GM23338 (cell line): ENCODE measurements around the gene JAG1. TPM values are rescaled to one million over a fixed set of nuclear protein-coding genes. Genes with fewer than 3 reads are reported as not detected.

ENCODE experiments used
- ATAC-seq: fragments of 200-7000 bp; cut with Tn5 transposase; 3 replicates; pipeline ENCODE4 v1.9.1; 2020
- DNase-seq: peaks from one replicate; pipeline ENCODE4 v3.0.0-alpha.2; 2015; ENCODE audit warnings: low spot score
- H2AFZ ChIP-seq: fragments of 200-600 bp; sonication (generic); 2 replicates; pipeline ENCODE4 v1.8.0; 2016; ENCODE audit warnings: antibody characterized with exemption, mild to moderate bottlenecking, moderate library complexity
- H3F3A ChIP-seq: fragments of 200-600 bp; sonication (generic); replicated peaks from 2 replicates; pipeline ENCODE4 v1.8.0; 2017; ENCODE audit warnings: antibody characterized with exemption, mixed run types, low read depth
- H3K27ac ChIP-seq: fragments of 200-600 bp; sonication (generic); 2 replicates; pipeline ENCODE4 v1.6.1; 2016; ENCODE audit warnings: low read depth
- H3K27me3 ChIP-seq: fragments of 200-600 bp; sonication (generic); 2 replicates; pipeline ENCODE4 v1.8.0; 2016; ENCODE audit warnings: mild to moderate bottlenecking, mixed run types, moderate library complexity; ENCODE audit not compliant: insufficient read depth
- H3K36me3 ChIP-seq: fragments of 200-600 bp; sonication (generic); 2 replicates; pipeline ENCODE4 v1.8.0; 2016; ENCODE audit warnings: mild to moderate bottlenecking; ENCODE audit not compliant: insufficient read depth
- H3K4me1 ChIP-seq: fragments of 200-600 bp; sonication (generic); 2 replicates; pipeline ENCODE4 v1.8.0; 2016; ENCODE audit warnings: mild to moderate bottlenecking, moderate library complexity; ENCODE audit not compliant: insufficient read depth
- H3K4me2 ChIP-seq: fragments of 200-600 bp; sonication (generic); 2 replicates; pipeline ENCODE4 v1.7.1; 2017; ENCODE audit warnings: mixed run types
- H3K4me3 ChIP-seq: fragments of 200-600 bp; sonication (generic); 2 replicates; pipeline ENCODE4 v1.6.1; 2016; ENCODE audit warnings: mixed run types
- H3K79me2 ChIP-seq: fragments of 200-600 bp; sonication (generic); replicated peaks from 2 replicates; pipeline ENCODE4 v1.8.0; 2017; ENCODE audit warnings: mild to moderate bottlenecking; ENCODE audit not compliant: insufficient read depth
- H3K9me2 ChIP-seq: fragments of 200-600 bp; sonication (generic); 2 replicates; pipeline ENCODE4 v1.8.0; 2017; ENCODE audit not compliant: insufficient read depth
- H4K20me1 ChIP-seq: fragments of 200-600 bp; sonication (generic); replicated peaks from 2 replicates; pipeline ENCODE4 v1.8.0; 2017; ENCODE audit warnings: mild to moderate bottlenecking; ENCODE audit not compliant: insufficient read depth
- H3K27ac Mint-ChIP-seq: 2 replicates; pipeline ENCODE4 v1.8.0; 2020; ENCODE audit warnings: inconsistent platforms, mild to moderate bottlenecking, moderate library complexity, mixed read lengths
- H3K27me3 Mint-ChIP-seq: 3 replicates; pipeline ENCODE4 v1.8.0; 2022; ENCODE audit warnings: low read depth, mild to moderate bottlenecking, moderate library complexity, mixed read lengths, inconsistent platforms; ENCODE audit not compliant: insufficient read depth, poor library complexity
- H3K36me3 Mint-ChIP-seq: 3 replicates; pipeline ENCODE4 v1.8.0; 2021; ENCODE audit warnings: low read depth, mild to moderate bottlenecking, inconsistent platforms, moderate library complexity, mixed read lengths
- H3K4me1 Mint-ChIP-seq: 3 replicates; pipeline ENCODE4 v1.8.0; 2020; ENCODE audit warnings: mild to moderate bottlenecking, inconsistent platforms, mixed read lengths
- H3K4me3 Mint-ChIP-seq: 3 replicates; pipeline ENCODE4 v1.8.0; 2021; ENCODE audit warnings: moderate library complexity, mild to moderate bottlenecking, inconsistent platforms, mixed read lengths
- H3K9me3 Mint-ChIP-seq: 3 replicates; pipeline ENCODE4 v1.8.0; 2020; ENCODE audit warnings: moderate library complexity, mild to moderate bottlenecking, inconsistent platforms, mixed read lengths
- CREB1 ChIP-seq: fragments of 250-450 bp; sonication (Bioruptor Pico); IDR thresholded peaks from 2 replicates; pipeline ENCODE4 v1.5.0; 2020; ENCODE audit warnings: low read depth, mild to moderate bottlenecking, moderate library complexity
- ETS1 ChIP-seq: IDR thresholded peaks from 2 replicates; pipeline ENCODE4 v1.6.1; 2016; ENCODE audit warnings: antibody characterized with exemption
- EZH2 ChIP-seq: fragments of 200-600 bp; sonication (generic); IDR thresholded peaks from one replicate; pipeline ENCODE4 v1.8.0; 2017; ENCODE audit warnings: antibody characterized with exemption, mild to moderate bottlenecking, low read depth; ENCODE audit not compliant: unreplicated experiment
- EZH2phosphoT487 ChIP-seq: fragments of 200-600 bp; sonication (generic); IDR thresholded peaks from one replicate; pipeline ENCODE4 v1.8.1; 2018; ENCODE audit warnings: antibody characterized with exemption; ENCODE audit not compliant: unreplicated experiment
- JUNB ChIP-seq: IDR thresholded peaks from one replicate; pipeline ENCODE4 v1.6.1; 2016; ENCODE audit warnings: antibody characterized with exemption; ENCODE audit not compliant: unreplicated experiment
- NANOG ChIP-seq: IDR thresholded peaks from 2 replicates; pipeline ENCODE4 v1.6.1; 2016; ENCODE audit warnings: antibody characterized with exemption, borderline replicate concordance
- STAT1 ChIP-seq: IDR thresholded peaks from one replicate; pipeline ENCODE4 v1.6.1; 2016; ENCODE audit warnings: antibody characterized with exemption; ENCODE audit not compliant: unreplicated experiment
- ZNF114 ChIP-seq: fragments of 250-450 bp; sonication (Bioruptor Pico); IDR thresholded peaks from 2 replicates; pipeline ENCODE4 v1.5.0; 2020; ENCODE audit warnings: mild to moderate bottlenecking, moderate library complexity
- ZNF331 ChIP-seq: fragments of 250-450 bp; sonication (Bioruptor Pico); IDR thresholded peaks from 2 replicates; pipeline ENCODE4 v1.5.0; 2020; ENCODE audit warnings: low read depth, mild to moderate bottlenecking, moderate library complexity
- polyA plus RNA-seq: library from polyadenylated mRNA; unstranded; fragments of >200 nt; fragmentation: Nextera tagmentation; extraction: Ambion mirVana; gene quantifications from 2 replicates; pipeline ENCODE4 v1.2.1, GENCODE V29; 2016
- total RNA-seq: library from RNA; depleted of rRNA; stranded (reverse); fragments of >200 nt; shearing (Covaris generic); gene quantifications from 2 replicates; pipeline ENCODE4 v1.2.3, GENCODE V29; 2014
- TF ChIP-seq, protein P1 (sequence below): IDR thresholded peaks from one replicate; pipeline ENCODE4 v1.6.1; 2018; ENCODE audit warnings: antibody characterized with exemption; ENCODE audit not compliant: unreplicated experiment

Gene JAG1
- total and polyA plus RNA-seq, 2 experiments from 2014 or later, result 9.7 to 46.5 TPM

DNA sequence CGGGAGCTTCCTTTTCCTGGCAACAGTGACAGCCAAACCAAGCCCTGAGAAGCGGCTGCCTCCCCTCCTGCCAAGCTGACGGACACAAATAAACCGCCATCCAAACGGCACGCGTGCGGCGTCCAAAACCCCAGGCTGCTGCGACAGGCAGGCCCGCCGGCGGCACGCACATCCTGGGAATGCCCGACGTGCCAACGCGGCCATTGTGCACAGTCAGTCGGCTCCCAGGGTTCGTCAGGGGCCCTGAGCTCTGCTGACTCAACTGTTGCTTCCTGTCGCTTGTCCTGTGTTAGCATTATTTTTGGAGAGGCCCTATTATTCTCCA lies 6.8 kb downstream of the JAG1 start:
- H3K27ac Mint-ChIP-seq, result no peak overlapping the region
- 0 out of 2 replicates have a peak, but pooled peaks cover 3% of the 10 kb centered on the region for H4K20me1 ChIP-seq

DNA sequence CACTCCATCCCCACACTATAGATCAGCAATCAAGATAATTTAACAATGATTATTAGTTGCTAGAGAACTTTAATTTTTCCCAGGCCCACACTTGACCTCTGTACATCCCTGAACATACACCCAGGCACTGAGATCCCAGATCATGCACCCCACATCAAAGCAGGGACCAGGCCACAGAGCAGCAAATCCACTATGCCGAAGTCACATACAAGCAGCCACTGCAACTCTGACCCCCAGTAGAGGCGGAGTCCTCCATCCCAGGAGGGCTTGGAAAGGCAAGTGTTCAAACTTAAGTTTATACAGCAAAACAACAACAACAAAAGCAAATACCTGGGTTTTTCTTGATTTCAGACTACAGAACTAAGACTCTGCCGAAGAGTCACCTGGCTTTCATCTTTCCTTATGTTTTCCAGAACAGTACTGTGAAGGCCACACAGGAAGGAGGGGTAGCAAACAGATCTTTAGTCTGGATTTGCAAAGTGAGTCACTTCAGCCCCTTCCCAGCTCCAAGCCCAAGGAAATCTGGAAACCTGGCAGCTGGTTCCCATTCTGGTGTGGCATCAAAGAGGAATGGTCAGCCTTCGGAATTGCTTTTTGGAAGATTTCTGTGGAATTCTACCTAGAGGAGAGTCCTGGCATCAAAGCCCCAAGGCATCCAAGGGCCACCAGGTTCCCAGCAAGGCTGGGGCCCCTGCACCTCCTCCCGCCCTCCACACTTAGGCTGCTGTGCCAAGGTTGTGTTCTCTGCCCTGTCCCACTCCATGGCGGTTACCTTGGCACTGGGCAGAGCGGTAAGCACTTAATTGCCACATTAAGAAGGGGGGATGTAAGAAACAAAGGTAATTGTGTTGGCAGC lies 7.3 kb downstream of the JAG1 start:
- Mint-ChIP-seq H3K9me3 (no peaks in the 10 kb centered on the region), H3K4me1 (peaks cover 97% of the 10 kb centered on the region), H3K36me3 (peaks cover 73% of the 10 kb centered on the region), H3K27me3 (peaks cover 11% of the 10 kb centered on the region), H3K4me3 (no peak overlapping the region), H3K27ac (peak overlapping the region; percentile 89)
- Histone ChIP-seq H3K4me2 (peak overlapping the region; percentile 66; the same call in 1 of the 2 replicates), H3K36me3 (0 out of 2 replicates have a peak, but pooled peaks cover under 1% of the 10 kb centered on the region), H2AFZ (no peak overlapping the region), H4K20me1 (0 out of 2 replicates have a peak, but pooled peaks cover 3% of the 10 kb centered on the region), H3K27me3 (no peaks in the 10 kb centered on the region), H3K9me2 (no peaks in the 10 kb centered on the region), H3F3A (no peaks in the 10 kb centered on the region), H3K27ac (peak overlapping the region; percentile 87; the same call in 1 of the 2 replicates), H3K79me2 (peaks cover 94% of the 10 kb centered on the region), H3K4me3 (no peak overlapping the region), H3K4me1 (peaks cover 75% of the 10 kb centered on the region)
- no peak for ATAC-seq
- no peak for TF ChIP-seq ETS1
- TF ChIP-seq JUNB, result no peak
- TF ChIP-seq STAT1, result no peak
- no peak for TF ChIP-seq EZH2phosphoT487
- TF ChIP-seq NANOG, result no peak
- no peak for TF ChIP-seq ZNF114
- TF ChIP-seq CREB1, result no peak
- no peak for TF ChIP-seq EZH2
- no peak for TF ChIP-seq ZNF331 (CRISPR knock-in tag)
- DNase-seq, result no peak

More for the DNA sequence above, 6.8 kb downstream of the JAG1 start:
- H3K4me1 ChIP-seq, result peaks cover 75% of the 10 kb centered on the region
- TF ChIP-seq CREB1, result no peak
- TF ChIP-seq, protein P1, sequence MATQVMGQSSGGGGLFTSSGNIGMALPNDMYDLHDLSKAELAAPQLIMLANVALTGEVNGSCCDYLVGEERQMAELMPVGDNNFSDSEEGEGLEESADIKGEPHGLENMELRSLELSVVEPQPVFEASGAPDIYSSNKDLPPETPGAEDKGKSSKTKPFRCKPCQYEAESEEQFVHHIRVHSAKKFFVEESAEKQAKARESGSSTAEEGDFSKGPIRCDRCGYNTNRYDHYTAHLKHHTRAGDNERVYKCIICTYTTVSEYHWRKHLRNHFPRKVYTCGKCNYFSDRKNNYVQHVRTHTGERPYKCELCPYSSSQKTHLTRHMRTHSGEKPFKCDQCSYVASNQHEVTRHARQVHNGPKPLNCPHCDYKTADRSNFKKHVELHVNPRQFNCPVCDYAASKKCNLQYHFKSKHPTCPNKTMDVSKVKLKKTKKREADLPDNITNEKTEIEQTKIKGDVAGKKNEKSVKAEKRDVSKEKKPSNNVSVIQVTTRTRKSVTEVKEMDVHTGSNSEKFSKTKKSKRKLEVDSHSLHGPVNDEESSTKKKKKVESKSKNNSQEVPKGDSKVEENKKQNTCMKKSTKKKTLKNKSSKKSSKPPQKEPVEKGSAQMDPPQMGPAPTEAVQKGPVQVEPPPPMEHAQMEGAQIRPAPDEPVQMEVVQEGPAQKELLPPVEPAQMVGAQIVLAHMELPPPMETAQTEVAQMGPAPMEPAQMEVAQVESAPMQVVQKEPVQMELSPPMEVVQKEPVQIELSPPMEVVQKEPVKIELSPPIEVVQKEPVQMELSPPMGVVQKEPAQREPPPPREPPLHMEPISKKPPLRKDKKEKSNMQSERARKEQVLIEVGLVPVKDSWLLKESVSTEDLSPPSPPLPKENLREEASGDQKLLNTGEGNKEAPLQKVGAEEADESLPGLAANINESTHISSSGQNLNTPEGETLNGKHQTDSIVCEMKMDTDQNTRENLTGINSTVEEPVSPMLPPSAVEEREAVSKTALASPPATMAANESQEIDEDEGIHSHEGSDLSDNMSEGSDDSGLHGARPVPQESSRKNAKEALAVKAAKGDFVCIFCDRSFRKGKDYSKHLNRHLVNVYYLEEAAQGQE, result no peak
- no peak for TF ChIP-seq STAT1
- H3K4me3 ChIP-seq, result no peak overlapping the region
- Mint-ChIP-seq H3K9me3 (no peaks in the 10 kb centered on the region), H3K4me3 (no peak overlapping the region), H3K36me3 (peaks cover 68% of the 10 kb centered on the region), H3K4me1 (peaks cover 94% of the 10 kb centered on the region), H3K27me3 (peaks cover 11% of the 10 kb centered on the region)
- peaks cover 94% of the 10 kb centered on the region for H3K79me2 ChIP-seq
- H3K27me3 ChIP-seq, result peaks cover under 1% of the 10 kb centered on the region; the same call in 1 of the 2 replicates
- H3K27ac ChIP-seq, result no peak overlapping the region
- DNase-seq, result no peak
- H3K4me2 ChIP-seq, result no peak overlapping the region
- no peak overlapping the region for H2AFZ ChIP-seq
- no peak for ATAC-seq
- H3K9me2 ChIP-seq, result no peaks in the 10 kb centered on the region
- no peaks in the 10 kb centered on the region for H3F3A ChIP-seq
- no peaks in the 10 kb centered on the region for H3K36me3 ChIP-seq
